Measurements from ENCODE around the gene EIF1B. TPM values are rescaled to one million over a fixed set of nuclear protein-coding genes. Genes with fewer than 3 reads are reported as not detected.

The EIF1B gene
- total and polyA plus RNA-seq, 10 donors: 45.8 to 82.9 (median 52.6) TPM

GRCh38 chr3:40287248-40287647 is 22.3 kb upstream of the EIF1B start:
- intact Hi-C loops (cut with DNase I; ENCODE audit: low total_unique reads): no loop called here
- H3K27me3 ChIP-seq (replicated peaks in 1 of 7): no peaks in the 10 kb centered on the region
- H3K4me3 ChIP-seq: no peak overlapping the region
- peaks cover 0 to 20% (median 8%) of the 10 kb centered on the region in 8 donors for H3K9me3 ChIP-seq
- no peak for DNase-seq
- no peaks in the 10 kb centered on the region for H3K4me1 ChIP-seq
- WGBS, 5 donors: 82 to 94% (median 87%) methylated on average over 2 of the region's 2 CpGs
- no peak overlapping the region for H3K27ac ChIP-seq
- H3K36me3 ChIP-seq: peaks cover 0 to 21% (median 2%) of the 10 kb centered on the region in 6 donors
- no peak for TF ChIP-seq POLR2A (IDR thresholded peaks at IDR 0.05)
- TF ChIP-seq POLR2AphosphoS5 (IDR thresholded peaks at IDR 0.05): no peak
- TF ChIP-seq CTCF (IDR thresholded peaks at IDR 0.05 in 8 of 11, conservative IDR thresholded peaks at IDR 0.05 in 3 of 11): no peak

DNA sequence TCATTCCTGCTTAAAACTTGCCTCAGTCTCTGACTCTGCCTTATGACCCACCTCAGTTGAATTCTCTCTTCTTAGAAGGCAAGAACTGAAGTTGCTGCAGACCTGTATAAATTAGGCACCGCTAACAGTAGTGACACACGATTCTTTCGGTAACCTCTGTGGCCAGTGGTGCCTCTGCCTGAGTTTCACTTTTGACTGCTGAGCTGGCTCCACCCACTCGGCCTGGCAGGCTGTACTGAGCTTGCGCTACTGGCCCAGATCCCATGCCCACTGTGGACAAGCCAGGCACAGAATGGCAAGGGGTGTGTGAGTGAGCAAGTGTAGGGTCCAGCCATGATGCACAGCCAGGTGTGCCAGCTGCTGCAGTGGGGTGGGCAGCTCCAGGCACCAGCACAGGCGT is 19.1 kb upstream of the EIF1B start:
- Histone ChIP-seq H3K27me3 (replicated peaks in 1 of 7) (no peaks in the 10 kb centered on the region), H3K9me3 (peaks cover 0 to 12% (median 3%) of the 10 kb centered on the region in 8 donors), H3K36me3 (peaks cover 0 to 35% (median 2%) of the 10 kb centered on the region in 6 donors), H3K27ac (no peak overlapping the region), H3K4me1 (no peaks in the 10 kb centered on the region), H3K4me3 (no peak overlapping the region)
- 88 to 96% (median 91%) methylated on average over 6 of the region's 6 CpGs for WGBS, 5 donors
- intact Hi-C loops (cut with DNase I; ENCODE audit: low total_unique reads): no loop called here
- DNase-seq: no peak
- TF ChIP-seq POLR2A (IDR thresholded peaks at IDR 0.05) (no peak), CTCF (IDR thresholded peaks at IDR 0.05 in 8 of 11, conservative IDR thresholded peaks at IDR 0.05 in 3 of 11) (no peak), POLR2AphosphoS5 (IDR thresholded peaks at IDR 0.05) (no peak)

GRCh38 chr3:40291471-40291870 is 18.0 kb upstream of the EIF1B start:
- Histone ChIP-seq H3K27ac (no peak overlapping the region), H3K4me3 (no peak overlapping the region), H3K9me3 (peaks cover 0 to 12% (median 3%) of the 10 kb centered on the region in 8 donors), H3K36me3 (peaks cover 0 to 42% (median 2%) of the 10 kb centered on the region in 6 donors), H3K27me3 (replicated peaks in 1 of 7) (no peaks in the 10 kb centered on the region), H3K4me1 (no peaks in the 10 kb centered on the region)
- intact Hi-C loops (cut with DNase I; ENCODE audit: low total_unique reads): no loop called here
- 85 to 95% (median 94%) methylated on average over 4 of the region's 4 CpGs for WGBS, 5 donors
- no peak for TF ChIP-seq POLR2A (IDR thresholded peaks at IDR 0.05)
- no peak for TF ChIP-seq CTCF (IDR thresholded peaks at IDR 0.05 in 8 of 11, conservative IDR thresholded peaks at IDR 0.05 in 3 of 11)
- no peak for TF ChIP-seq POLR2AphosphoS5 (IDR thresholded peaks at IDR 0.05)
- DNase-seq: no peak

DNA sequence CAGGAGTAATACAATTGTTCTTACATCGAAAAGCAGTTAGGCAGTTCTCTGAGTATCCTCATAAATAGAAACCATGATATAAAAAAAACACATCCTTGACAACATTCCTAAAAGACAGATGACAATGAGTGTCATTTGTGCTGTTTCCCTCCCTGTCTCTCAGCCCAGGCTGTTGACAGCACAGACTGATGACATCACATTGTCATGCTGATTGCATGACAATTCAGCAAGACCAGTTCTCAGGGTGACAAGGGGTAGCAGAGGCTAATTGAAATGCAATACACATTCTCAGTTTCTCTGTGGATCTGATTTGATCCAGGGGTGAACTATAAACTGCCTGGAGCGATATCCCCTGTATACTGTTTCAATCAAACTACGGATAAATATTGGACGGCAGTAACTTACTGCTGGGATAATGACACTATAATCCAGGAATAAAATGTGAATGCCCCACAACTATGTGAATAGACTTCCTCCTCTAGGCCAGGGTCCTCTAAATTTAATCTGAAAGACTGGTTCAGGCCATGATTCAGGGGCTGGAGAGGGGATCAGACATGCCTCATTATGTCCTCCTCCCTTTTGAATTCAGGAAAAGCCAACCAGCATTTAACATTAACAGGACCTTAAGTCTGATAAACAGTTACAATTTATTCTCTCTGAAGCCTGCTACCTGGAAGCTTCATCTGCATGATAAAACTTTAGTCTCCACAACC is 16.7 kb upstream of the EIF1B start:
- Histone ChIP-seq H3K4me3 (no peak overlapping the region), H3K36me3 (peaks cover 0 to 53% (median 3%) of the 10 kb centered on the region in 6 donors), H3K4me1 (no peaks in the 10 kb centered on the region), H3K9me3 (peaks cover 0 to 12% (median 3%) of the 10 kb centered on the region in 8 donors), H3K27ac (peak overlapping the region in 3 of 8 donors; percentile 12 to 35 (median 18)), H3K27me3 (replicated peaks in 1 of 7) (no peaks in the 10 kb centered on the region)
- intact Hi-C loops (cut with DNase I; ENCODE audit: low total_unique reads): no loop called here
- TF ChIP-seq POLR2AphosphoS5 (IDR thresholded peaks at IDR 0.05): no peak
- TF ChIP-seq CTCF (IDR thresholded peaks at IDR 0.05 in 8 of 11, conservative IDR thresholded peaks at IDR 0.05 in 3 of 11): no peak
- no peak for TF ChIP-seq POLR2A (IDR thresholded peaks at IDR 0.05)
- 68 to 84% (median 77%) methylated on average over 4 of the region's 4 CpGs for WGBS, 5 donors
- no peak for DNase-seq

All from spleen (tissue), 11 donors.